Suppressor macrophage treated with lipopolysaccharide for 1 hour (primary cell): Measurements from ENCODE around the gene PI3.

Source experiments
- DNase-seq, 3 donors: peaks; one replicate each; pipeline ENCODE4 v3.0.0-alpha.2; 2020 to 2022

Gene PI3

DNA sequence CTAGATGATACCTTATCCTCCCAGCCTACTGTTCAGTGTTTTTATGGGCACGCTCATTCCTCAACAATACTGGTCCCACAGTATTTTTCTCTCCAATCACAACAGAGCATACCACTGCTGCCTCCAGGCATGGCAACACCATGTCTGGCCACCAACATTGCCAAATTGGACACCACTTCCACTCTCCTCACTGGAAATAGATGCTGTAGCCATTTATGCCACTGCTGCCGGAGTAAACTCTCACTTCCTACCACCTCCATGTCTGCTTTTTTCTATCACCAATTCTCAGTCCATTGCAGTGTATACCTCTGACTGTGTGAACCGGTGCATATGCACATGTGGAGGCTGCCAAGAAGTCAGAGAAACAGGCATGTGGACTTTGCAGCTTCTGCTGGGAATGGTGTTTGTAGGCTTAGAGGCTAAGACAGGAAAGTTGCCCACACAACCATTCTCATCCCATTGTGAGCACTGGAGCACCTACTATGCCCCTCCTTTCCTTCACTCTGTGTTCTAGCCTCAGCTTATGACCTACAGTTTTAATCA lies 14.4 kb downstream of the PI3 start:
- DNase-seq = no peak

DNA sequence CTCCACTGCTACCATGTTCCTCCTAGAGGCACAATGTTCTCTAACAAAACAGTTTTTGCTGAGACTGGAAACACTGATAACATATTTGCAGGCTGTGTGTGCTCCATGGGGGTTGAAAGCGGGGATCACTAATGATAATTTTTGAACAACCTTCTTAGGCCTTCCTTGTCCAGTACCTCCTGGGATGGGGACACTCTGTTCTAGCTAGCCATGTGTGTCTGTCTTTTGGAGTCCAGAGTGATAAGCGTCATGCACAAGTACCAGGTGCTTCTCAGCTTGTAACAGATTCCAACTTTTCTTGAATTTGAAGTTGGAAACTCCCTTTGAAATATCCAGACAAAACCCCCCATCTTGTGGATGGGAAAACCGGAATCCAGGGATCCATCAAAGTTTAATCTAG lies 15.2 kb downstream of the PI3 start:
- DNase-seq = no peak

- DNase-seq = no peak
Measured at GRCh38 chr20:45191926-45192325, 17.2 kb downstream of the PI3 start.

GRCh38 chr20:45193331-45193730 lies 18.6 kb downstream of the PI3 start:
- DNase-seq = no peak

DNA sequence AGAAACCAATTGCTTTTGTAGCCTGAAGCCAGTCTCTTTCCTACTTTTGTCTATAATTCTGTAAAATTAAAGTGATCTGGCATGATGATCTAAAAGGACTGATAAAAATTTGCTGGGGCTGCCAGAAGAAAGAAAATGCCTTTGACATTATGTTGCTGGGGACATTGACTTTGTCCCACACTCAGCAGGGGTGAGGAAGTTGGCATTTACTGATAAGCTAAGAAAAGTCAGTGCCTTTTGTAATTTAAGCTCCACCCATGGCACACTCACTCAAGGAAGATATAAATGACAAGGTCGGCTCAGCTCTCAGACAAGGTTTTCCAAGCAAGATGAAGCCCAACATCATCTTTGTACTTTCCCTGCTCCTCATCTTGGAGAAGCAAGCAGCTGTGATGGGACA lies 32.0 kb downstream of the PI3 start, which contains the start of gene SEMG1:
Gene SEMG1 (plus strand): TSS at position 309 of the 400 bp plus-strand sequence. CDS start 21 bp downstream, at position 330.
- no peak for DNase-seq

DNA sequence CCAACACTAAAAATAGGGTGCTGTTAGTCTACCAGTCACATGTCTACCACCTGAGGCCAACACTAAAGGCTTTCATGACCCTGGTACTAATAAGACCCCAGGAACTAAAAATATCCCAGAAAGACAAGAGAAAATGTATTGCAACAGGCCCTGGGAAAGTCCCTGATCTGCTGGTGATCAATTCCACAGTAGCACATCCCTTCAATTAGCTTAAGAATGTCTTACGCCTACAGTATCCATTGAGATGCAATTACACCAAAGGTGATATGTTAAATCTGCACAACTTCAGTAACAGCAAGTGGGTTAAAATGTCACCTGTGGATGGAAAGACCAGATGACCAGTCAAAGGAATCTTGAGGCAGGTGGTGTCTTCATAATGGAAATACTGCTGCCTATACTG lies 35.2 kb downstream of the PI3 start:
- DNase-seq = no peak

DNA sequence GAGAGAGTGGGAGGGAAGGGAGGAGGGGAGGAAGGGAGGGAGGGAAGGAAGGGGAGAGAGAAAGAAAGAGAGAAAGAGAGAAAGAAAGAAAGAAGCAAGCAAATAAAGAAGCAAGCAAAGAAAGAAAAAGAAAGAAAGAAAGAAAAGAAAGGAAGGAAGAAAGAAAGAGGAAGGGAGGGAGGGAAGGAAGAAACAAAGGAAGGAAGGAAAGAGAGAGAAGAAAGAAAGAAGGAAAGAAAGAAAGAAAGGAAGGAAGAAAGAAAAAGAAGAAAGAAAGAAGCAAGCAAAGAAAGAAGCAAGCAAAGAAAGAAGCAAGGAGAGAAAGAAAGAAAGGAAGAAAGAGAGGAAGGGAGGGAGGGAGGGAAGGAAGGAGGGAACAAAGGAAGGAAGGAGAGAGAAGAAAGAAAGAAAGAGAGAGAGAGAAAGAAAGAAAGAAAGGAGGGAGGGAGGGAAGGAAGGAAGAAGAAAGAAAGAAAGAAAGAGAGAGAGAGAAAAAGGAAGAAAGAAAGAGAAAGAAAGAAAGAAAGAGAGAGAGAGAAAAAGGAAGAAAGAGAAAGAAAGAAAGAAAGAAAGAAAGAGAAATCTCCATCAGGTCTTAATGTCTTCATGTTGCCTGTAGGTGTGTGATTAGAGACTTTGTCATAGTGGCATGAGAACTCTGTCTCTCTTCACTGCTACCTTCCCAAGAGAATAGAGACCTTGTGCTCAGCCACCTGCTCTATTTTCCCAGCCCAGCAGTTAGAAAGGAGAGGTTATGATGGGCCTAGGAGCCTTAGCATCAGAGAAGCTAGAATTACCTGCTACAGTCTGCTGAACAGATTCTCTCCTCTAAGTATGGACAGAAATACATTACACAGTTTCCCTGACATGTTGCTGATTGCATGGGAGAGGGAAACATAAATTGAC lies 37.1 kb downstream of the PI3 start:
- DNase-seq = no peak

GRCh38 chr20:45212836-45213235 lies 38.1 kb downstream of the PI3 start:
- no peak for DNase-seq

- no peak for DNase-seq
Measured at GRCh38 chr20:45218124-45218523, 43.4 kb downstream of the PI3 start.

- no peak for DNase-seq
Measured at GRCh38 chr20:45218636-45219035, 43.9 kb downstream of the PI3 start.

GRCh38 chr20:45221076-45221475 lies 46.4 kb downstream of the PI3 start, which contains the start of gene SEMG2:
Gene SEMG2 (plus strand): TSS chr20:45221373. CDS start chr20:45221390, 17 bp downstream.
- no peak for DNase-seq

GRCh38 chr20:45223136-45223535 lies 48.4 kb downstream of the PI3 start:
- no peak for DNase-seq
